Fibroblast of skin of right biceps (primary cell): Measurements from ENCODE around the gene SAMD15.
A peak's percentile ranks its signal among the peaks of the same experiment; 100 is the strongest.
"Not testable (repeated sequence)": the region's sequence is repeated elsewhere in the genome, so short reads cannot be mapped to it uniquely, and the experiment has no call there.

Source experiments
- DNase-seq: peaks from one replicate; pipeline ENCODE4 v3.0.0-alpha.2; 2013

The SAMD15 gene

GRCh38 chr14:77377502-77377844, 294 bp downstream of the SAMD15 start:
- DNase-seq, result no peak

GRCh38 chr14:77378701-77379100, 1.5 kb downstream of the SAMD15 start:
- no peak for DNase-seq

GRCh38 chr14:77390188-77390587, 13.0 kb downstream of the SAMD15 start:
- no peak for DNase-seq

GRCh38 chr14:77400216-77400615, 23.0 kb downstream of the SAMD15 start:
- no peak for DNase-seq

- DNase-seq, result no peak
These were observed 26.6 kb downstream of the SAMD15 start for GRCh38 chr14:77403768-77404167.

- no peak for DNase-seq
These were observed 28.9 kb downstream of the SAMD15 start for GRCh38 chr14:77406086-77406485.

- no peak for DNase-seq
These were observed 29.5 kb downstream of the SAMD15 start for GRCh38 chr14:77406718-77407117.

- no peak for DNase-seq
These were observed 30.0 kb downstream of the SAMD15 start for GRCh38 chr14:77407158-77407557.

GRCh38 chr14:77409131-77409533, 32.0 kb downstream of the SAMD15 start:
- DNase-seq, result peak; percentile 2

GRCh38 chr14:77415403-77416030, 38.3 kb downstream of the SAMD15 start:
- DNase-seq, result not testable (repeated sequence)

GRCh38 chr14:77416098-77416497, 38.9 kb downstream of the SAMD15 start:
- not testable (repeated sequence) for DNase-seq

- DNase-seq, result no peak
These were observed 39.7 kb downstream of the SAMD15 start for GRCh38 chr14:77416836-77417235.

GRCh38 chr14:77421201-77421600, 44.0 kb downstream of the SAMD15 start:
- peak; percentile 30 for DNase-seq

- DNase-seq, result no peak
These were observed 46.2 kb downstream of the SAMD15 start, which contains the start of gene NOXRED1 for GRCh38 chr14:77423423-77423822. Gene NOXRED1, minus strand, starts transcription at chr14:77423523. Its CDS starts 634 bp downstream, at chr14:77422889.

- no peak for DNase-seq
These were observed 47.7 kb downstream of the SAMD15 start for GRCh38 chr14:77424862-77425261.

GRCh38 chr14:77426396-77426795, 49.2 kb downstream of the SAMD15 start:
- no peak for DNase-seq

GRCh38 chr14:77436042-77436441, 58.9 kb downstream of the SAMD15 start:
- peak; percentile 41 for DNase-seq

GRCh38 chr14:77438596-77438995, 61.4 kb downstream of the SAMD15 start:
- no peak for DNase-seq

- no peak for DNase-seq
These were observed 62.7 kb downstream of the SAMD15 start for GRCh38 chr14:77439861-77440260.
